Stimulated activated effector memory CD8-positive, alpha-beta T cell treated with anti-CD3 and anti-CD28 coated beads, Interleukin-12 subunit alpha, Interleukin-12 subunit beta, amount 100 ng/mL, for 72 hours (primary cell): ENCODE results near the gene KLHL22.
"Not testable (repeated sequence)": the region's sequence is repeated elsewhere in the genome, so short reads cannot be mapped to it uniquely, and the experiment has no call there.

Experiments used
- ATAC-seq: fragments of 150-1000 bp; cut with Tn5 transposase; 2 replicates; pipeline ENCODE4 v1.10.0; 2021
- DNase-seq, 2 donors: peaks; one replicate each; pipeline ENCODE4 v3.0.0; 2021 to 2022; ENCODE audit warnings: low spot score in 2 of 2
- H3K27ac Mint-ChIP-seq: one replicate; pipeline ENCODE4 v1.8.0; 2022; ENCODE audit warnings: mild to moderate bottlenecking, mixed read lengths
- H3K36me3 Mint-ChIP-seq: one replicate; pipeline ENCODE4 v1.8.0; 2022; ENCODE audit warnings: mild to moderate bottlenecking, mixed read lengths
- H3K4me1 Mint-ChIP-seq: one replicate; pipeline ENCODE4 v1.8.0; 2022; ENCODE audit warnings: mixed read lengths
- H3K4me3 Mint-ChIP-seq: one replicate; pipeline ENCODE4 v1.8.0; 2022; ENCODE audit warnings: mild to moderate bottlenecking, mixed read lengths
- H3K9me3 Mint-ChIP-seq: one replicate; pipeline ENCODE4 v1.8.0; 2022; ENCODE audit warnings: mixed read lengths

KLHL22 gene

DNA sequence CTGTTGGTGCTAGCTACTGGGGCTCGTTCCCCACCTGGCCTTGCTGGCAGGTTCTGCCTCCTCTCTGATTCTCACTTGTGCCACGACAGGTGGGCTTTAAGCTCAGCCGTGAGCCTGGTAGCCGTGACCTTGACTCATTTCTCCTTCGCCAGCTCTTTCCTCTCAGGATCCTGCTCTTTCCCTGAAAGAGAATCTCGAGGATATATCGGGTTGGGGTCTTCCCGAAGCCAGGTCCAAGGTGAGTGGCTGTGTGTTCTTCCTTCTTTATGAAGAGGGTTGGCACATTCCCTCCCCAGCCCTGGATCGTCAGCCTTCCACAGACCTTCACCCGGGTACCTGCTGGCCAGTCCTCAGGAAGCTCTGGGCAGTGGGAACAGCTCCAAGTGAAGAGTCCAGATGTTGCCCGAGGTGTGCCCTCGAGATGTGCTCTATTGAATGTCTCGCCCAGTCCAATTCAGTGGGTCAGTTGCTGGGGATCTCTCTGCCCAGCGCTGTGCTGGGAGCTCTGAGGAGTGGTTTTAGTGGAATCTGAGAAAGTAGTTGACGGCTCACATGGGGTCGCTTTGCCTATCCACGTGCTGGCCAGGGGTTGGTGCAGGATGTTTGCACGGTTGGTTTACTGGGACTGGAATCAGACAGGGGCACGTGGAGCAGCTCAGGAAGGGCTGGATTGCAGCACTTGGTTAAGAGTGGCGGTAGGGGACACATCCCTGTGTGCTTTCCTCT, 100.3 kb downstream of the KLHL22 start:
- peaks cover 21% of the 10 kb centered on the region for H3K4me1 Mint-ChIP-seq
- H3K4me3 Mint-ChIP-seq: peak overlapping the region; percentile 81
- DNase-seq: no peak
- ATAC-seq: no peak
- no peaks in the 10 kb centered on the region for H3K36me3 Mint-ChIP-seq
- H3K9me3 Mint-ChIP-seq: no peaks in the 10 kb centered on the region
- peak overlapping the region; percentile 90 for H3K27ac Mint-ChIP-seq

DNA sequence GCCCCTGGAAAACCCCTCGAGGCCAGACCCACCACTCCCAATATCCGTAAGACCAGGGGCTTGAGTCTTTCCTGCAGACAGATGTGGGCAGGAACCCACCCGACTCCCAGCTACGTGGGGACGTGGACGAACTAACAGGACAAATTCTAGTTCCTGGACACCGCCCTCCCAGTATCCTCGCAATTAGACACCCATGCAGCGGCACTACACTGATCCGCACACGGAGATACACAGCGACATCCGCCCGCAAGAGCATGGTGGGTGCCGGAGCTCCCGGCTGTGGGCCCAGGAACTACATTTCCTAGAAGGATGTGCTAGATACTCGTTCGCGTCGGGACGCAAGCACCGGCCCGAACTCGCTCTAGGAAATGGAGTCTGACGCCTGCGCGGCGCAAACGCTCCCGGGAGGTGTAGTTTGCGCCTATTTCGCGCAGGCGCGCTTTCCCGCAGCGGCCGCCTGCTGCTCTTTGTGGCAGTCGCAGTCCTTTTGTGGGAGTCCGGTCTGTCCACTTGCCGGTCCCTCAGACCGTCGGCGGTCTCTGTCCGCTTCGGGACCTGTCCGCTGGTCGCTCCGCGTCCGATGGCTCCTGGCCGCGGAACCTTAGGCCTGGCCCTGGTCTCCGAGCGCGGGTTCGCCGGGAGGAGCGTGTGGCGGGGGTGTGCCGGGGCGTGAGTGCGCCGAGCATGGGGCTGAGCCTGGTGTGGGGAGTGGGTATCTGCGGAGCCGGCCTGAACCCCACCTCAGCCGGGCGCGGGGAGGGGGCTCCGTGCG, 101.7 kb downstream of the KLHL22 start, which contains the start of gene ZNF74:
Gene ZNF74 (plus strand): TSS at position 447 of the 772 bp plus-strand sequence. CDS start 478 bp downstream, outside the sequence.
- Mint-ChIP-seq H3K4me1 (peaks cover 21% of the 10 kb centered on the region), H3K27ac (peak within 1 kb of the TSS; percentile 90), H3K9me3 (no peaks in the 10 kb centered on the region), H3K4me3 (peak within 1 kb of the TSS; percentile 81), H3K36me3 (no peaks in the 10 kb centered on the region)
- DNase-seq (peak; percentile 66 to 86), ATAC-seq (peak; percentile 91)

DNA sequence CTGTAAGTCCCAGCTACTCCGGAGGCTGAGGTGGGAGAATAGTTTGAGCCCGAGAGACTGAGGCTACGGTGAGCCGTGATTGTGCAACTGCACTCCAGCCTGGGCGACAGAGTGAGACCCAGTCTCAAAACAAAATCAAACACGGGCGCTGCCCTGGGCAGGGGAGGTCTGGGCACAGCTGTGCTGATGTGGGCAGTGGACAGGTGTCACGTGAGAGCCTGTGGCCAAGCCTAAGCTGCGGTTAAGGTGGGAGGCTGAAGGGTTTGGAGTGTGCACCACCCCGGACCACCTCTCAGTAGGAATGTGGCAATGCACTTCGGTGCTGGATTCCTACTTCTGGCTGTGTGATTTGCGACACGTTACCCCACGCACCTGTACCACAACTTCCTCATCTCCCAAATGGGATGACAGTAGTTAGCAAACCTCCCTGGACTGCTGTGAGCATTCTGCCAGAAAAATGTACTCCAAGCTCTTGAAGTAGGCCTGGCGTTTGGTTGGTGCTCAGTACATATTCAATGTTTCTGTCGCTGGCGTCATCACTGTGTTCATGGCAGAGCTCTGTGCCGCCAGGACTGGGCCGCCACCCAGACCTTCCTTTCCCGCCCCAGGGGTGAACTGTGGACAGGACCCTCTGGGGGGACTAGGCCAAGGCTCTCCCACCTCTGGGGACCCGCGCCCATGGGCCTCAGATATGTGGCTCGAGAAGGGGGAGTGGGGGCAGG, 102.5 kb downstream of the KLHL22 start:
- Mint-ChIP-seq H3K9me3 (no peaks in the 10 kb centered on the region), H3K4me1 (peaks cover 21% of the 10 kb centered on the region), H3K4me3 (peak overlapping the region; percentile 81), H3K27ac (peak overlapping the region; percentile 90), H3K36me3 (no peaks in the 10 kb centered on the region)
- ATAC-seq (peak; percentile 1), DNase-seq (no peak)

- not testable (repeated sequence) for H3K27ac Mint-ChIP-seq, H3K36me3 Mint-ChIP-seq, H3K9me3 Mint-ChIP-seq, DNase-seq, ATAC-seq
- Mint-ChIP-seq H3K4me3 (peak overlapping the region; percentile 81), H3K4me1 (peaks cover 21% of the 10 kb centered on the region)
These were observed 103.2 kb downstream of the KLHL22 start for GRCh38 chr22:20392365-20392881.
